CD1c-positive myeloid dendritic cell (primary cell): ENCODE results near the gene RNF19B.
"Not testable (repeated sequence)": the region's sequence is repeated elsewhere in the genome, so short reads cannot be mapped to it uniquely, and the experiment has no call there.

Experiments
- DNase-seq: peaks from one replicate; pipeline ENCODE4 v3.0.0-alpha.2; 2016; ENCODE audit errors: extremely low spot score

The RNF19B gene

GRCh38 chr1:32992489-32993323 lies 28.1 kb upstream of the RNF19B start:
- DNase-seq, result peak; percentile 92

GRCh38 chr1:32991819-32992488 lies 27.3 kb upstream of the RNF19B start:
- DNase-seq, result no peak

GRCh38 chr1:32991386-32991785 lies 26.8 kb upstream of the RNF19B start:
- DNase-seq, result no peak

DNA sequence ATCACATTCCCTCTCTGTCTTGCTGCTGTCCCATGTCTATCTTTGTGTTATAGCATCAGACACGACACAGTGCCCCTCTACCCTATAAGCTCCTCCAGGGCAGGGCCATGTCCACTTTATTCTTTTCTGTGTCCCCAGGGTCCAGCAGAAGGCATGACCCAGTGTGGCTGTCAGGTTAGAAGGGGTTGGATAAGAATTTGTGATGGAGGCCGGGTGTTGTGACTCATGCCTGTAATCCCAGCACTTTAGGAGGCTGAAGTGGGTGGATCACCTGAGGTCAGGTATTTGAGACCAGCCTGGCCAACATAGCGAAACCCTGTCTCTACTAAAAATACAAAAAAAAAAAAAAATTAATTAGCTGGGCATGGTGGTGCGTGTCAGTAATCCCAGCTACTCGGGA lies 26.3 kb upstream of the RNF19B start:
- DNase-seq, result no peak

DNA sequence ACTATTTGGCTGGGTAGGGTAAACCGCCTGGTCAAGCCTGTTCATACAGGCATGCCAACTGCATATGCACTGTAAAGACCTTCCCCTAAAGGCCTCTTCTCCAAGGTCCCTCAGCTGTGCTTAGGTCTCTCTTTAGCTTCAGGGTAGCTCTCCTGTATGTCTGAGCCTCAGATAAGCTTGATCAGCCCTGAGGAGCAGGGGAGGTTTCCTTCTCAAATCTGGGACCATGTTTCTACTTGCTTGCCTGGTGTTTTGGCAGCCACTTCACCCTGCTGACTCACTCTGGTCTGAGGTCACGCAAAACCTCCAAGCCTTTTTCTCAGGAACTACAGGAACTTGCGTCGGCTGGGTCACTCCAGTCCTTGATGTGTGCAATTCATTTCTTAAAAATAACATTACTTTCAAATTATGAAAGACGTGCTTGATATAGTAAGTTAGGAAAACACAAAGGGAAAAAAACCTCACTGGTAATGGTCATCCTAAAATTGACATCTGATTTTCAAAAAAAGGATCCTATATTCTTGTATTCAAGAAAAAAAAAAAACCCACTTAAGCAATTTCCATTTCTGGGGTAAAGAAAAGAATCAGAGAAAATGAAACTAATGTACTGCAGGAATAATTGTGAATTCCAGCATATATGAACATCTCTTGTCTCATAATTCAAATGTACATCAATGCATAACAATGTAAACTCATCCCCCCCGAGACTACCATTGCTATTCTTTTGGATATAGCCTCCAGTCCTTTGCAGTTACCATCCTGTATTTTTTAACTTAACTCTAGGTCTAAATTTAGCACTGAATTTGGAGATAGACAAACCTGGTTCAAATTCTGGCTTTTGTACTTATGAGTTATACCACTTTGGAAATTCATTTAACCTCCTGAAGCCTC lies 24.8 kb upstream of the RNF19B start:
- peak; percentile 95 for DNase-seq

GRCh38 chr1:32988665-32989064 lies 24.1 kb upstream of the RNF19B start:
- DNase-seq, result no peak

- peak; percentile 66 for DNase-seq
These were observed 20.6 kb upstream of the RNF19B start for GRCh38 chr1:32985226-32985625.

DNA sequence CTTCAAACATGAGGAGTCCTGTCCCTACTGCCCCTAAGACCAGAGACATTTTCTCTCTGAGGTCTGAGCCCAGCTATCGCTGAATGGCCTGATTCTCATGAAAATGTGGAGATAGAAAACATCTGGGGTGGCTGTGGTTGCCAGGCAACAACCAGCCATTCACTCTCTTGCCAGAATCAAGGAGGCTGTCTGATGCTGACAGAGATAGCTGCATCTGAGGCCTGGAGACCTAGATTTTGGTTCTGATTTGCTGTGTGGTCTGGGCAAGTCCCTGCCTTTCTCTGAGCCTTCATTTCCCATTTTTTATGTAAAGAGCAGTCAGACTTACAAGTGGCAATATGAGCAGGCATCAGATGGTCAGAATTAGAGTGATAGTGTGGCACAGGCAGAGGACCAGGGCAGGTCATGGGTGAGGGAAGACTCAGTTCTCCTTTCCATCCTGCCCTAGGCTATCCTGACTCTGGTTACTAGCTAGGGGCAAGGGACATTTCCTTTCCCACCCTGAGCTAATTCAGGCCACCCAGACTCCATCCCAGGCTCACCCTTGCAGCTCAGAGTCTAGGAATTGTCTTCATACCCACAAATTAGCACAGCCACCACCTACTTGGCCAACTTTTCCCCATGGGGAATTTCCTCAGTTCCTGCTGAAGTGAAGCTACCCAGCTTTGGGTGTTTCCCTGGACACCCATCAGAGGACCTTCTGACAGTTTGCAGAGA lies 20.0 kb upstream of the RNF19B start:
- DNase-seq, result peak; percentile 80

- DNase-seq, result no peak
These were observed 19.5 kb upstream of the RNF19B start for GRCh38 chr1:32984090-32984454.

- peak; percentile 53 for DNase-seq
These were observed 18.4 kb upstream of the RNF19B start for GRCh38 chr1:32983020-32983419.

DNA sequence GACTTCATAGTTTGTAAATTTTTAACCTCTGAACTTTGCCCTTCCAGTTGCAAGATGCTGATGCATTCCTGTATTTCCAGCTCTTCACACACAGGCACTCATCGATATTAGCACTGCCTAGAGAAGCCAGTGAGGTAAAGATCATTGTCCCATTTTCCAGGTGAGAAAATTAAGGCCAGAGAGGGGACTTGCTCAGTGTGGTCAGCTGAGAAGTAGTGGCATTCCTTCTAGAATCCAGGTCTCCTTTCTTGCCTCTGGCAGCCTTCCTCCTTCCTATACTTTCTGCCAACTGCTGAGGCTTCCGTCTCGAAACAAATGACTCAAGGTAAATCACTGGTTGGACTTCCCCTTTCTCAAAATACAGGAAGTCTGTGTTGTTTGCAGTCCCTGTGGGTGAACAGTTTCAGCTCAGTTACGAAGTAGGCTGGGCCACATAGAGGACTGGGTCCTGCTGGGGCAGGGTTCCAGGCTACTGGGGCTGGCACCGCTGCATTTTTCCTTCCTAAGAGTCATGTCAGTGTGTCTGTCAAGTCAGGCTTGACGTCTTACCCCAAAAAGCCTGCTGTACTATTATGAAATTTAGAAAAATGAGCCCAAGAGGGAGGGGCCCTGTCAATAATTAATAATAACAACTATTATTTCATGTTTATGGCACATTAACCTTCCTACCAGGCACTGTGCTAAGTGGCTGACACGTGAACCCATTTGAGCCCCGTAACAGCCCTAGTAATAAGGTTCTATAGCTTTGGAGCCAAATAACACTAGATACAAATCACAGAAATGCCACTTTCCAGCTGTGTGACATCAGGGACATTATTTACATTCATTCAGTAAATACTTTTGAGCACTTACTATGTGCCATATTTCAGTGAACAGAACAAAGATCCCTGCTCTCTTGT lies 16.6 kb upstream of the RNF19B start:
- peak; percentile 93 for DNase-seq

DNA sequence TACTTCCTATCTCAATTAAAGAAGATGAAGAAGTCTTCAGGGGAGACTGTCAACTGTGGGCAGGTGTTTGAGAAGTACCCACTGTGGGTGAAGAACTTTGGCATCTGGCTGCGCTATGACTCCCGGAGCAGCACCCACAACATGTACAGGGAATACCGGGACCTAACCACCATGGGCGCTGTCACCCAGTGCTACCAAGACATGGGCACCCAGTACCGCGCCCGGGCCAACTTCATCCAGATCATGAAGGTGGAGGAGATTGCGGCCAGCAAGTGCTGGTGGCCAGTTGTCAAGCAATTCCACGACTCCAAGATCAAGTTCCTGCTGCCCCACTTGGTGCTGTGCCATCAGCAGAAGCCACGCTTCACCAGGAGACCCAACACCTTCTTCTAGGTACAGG lies 15.5 kb upstream of the RNF19B start:
- DNase-seq, result no peak

GRCh38 chr1:32978854-32979253 lies 14.2 kb upstream of the RNF19B start:
- DNase-seq, result no peak

GRCh38 chr1:32977546-32978087 lies 13.0 kb upstream of the RNF19B start:
- DNase-seq, result no peak

- not testable (repeated sequence) for DNase-seq
These were observed 10.4 kb upstream of the RNF19B start for GRCh38 chr1:32975055-32975454.

- not testable (repeated sequence) for DNase-seq
These were observed 8.8 kb upstream of the RNF19B start for GRCh38 chr1:32973458-32973857.

- peak; percentile 64 for DNase-seq
These were observed 8.3 kb upstream of the RNF19B start for GRCh38 chr1:32972814-32973428.

- no peak for DNase-seq
These were observed 7.0 kb upstream of the RNF19B start for GRCh38 chr1:32971576-32971975.

- no peak for DNase-seq
These were observed 6.5 kb upstream of the RNF19B start for GRCh38 chr1:32971156-32971555.

- no peak for DNase-seq
These were observed 5.0 kb upstream of the RNF19B start for GRCh38 chr1:32969566-32969965.
